CD4-positive, alpha-beta T cell (primary cell): ENCODE results near the gene HSD17B11. TPM values are rescaled to one million over a fixed set of nuclear protein-coding genes. Genes with fewer than 3 reads are reported as not detected.

Experiments
- ATAC-seq: fragments of 200-7000 bp; cut with Tn5 transposase; one replicate; pipeline ENCODE4 v1.10.0; 2022; ENCODE audit warnings: mild to moderate bottlenecking; ENCODE audit not compliant: poor library complexity
- CTCF ChIA-PET: fragments of 350-600 bp; sonication (Branson Sonifier 250); formaldehyde crosslinking; loops from one replicate; lab custom pipeline; 2021; ENCODE audit warnings: antibody characterized with exemption, inconsistent platforms; lab: Charles Lee
- POLR2A ChIA-PET: fragments of 350-600 bp; sonication (Branson Sonifier 250); formaldehyde crosslinking; loops from one replicate; lab custom pipeline; 2021; ENCODE audit warnings: antibody characterized with exemption, inconsistent platforms; lab: Charles Lee
- DNase-seq, 14 experiments: peaks; one replicate each; pipeline ENCODE4 v3.0.0-alpha.2; 2013 to 2020; ENCODE audit warnings: mixed read lengths in 2 of 14
- H3K27ac ChIP-seq, 2 donors: one replicate each; pipeline versions ENCODE4 v1.5.1 to v1.7.0; 2013; ENCODE audit warnings: low read length in 2 of 2, low read depth in 1 of 2, mild to moderate bottlenecking in 1 of 2
- H3K27me3 ChIP-seq, 2 experiments: 1 replicate in 1 of 2; 2 replicates in 1 of 2; pipeline versions ENCODE4 v1.6.1 to v1.7.0; 2013; ENCODE audit warnings: low read length in 2 of 2, control low read depth in 1 of 2, mild to moderate bottlenecking in 1 of 2, moderate library complexity in 1 of 2; ENCODE audit not compliant: insufficient read depth in 2 of 2, control insufficient read depth in 1 of 2
- H3K36me3 ChIP-seq: one replicate; pipeline ENCODE4 v1.6.1; 2013; ENCODE audit warnings: low read length, control low read depth; ENCODE audit not compliant: insufficient read depth
- H3K4me1 ChIP-seq: one replicate; pipeline ENCODE4 v1.6.1; 2013; ENCODE audit warnings: low read length, control low read depth; ENCODE audit not compliant: insufficient read depth
- H3K4me3 ChIP-seq: one replicate; pipeline ENCODE4 v1.5.1; 2013; ENCODE audit warnings: mild to moderate bottlenecking, low read length, moderate library complexity
- H3K9me3 ChIP-seq, 2 experiments: 1 replicate in 1 of 2; 2 replicates in 1 of 2; pipeline versions ENCODE4 v1.6.1 to v1.7.0; 2013; ENCODE audit warnings: low read length in 2 of 2, mild to moderate bottlenecking in 2 of 2, control low read depth in 1 of 2, moderate library complexity in 1 of 2; ENCODE audit not compliant: control insufficient read depth in 1 of 2, insufficient read depth in 1 of 2
- H3K27ac Mint-ChIP-seq: one replicate; pipeline ENCODE4 v1.8.0; 2020; ENCODE audit warnings: mixed read lengths
- H3K27me3 Mint-ChIP-seq: one replicate; pipeline ENCODE4 v1.8.0; 2021; ENCODE audit warnings: mixed read lengths
- H3K36me3 Mint-ChIP-seq: one replicate; pipeline ENCODE4 v1.8.0; 2021; ENCODE audit warnings: low read depth, mixed read lengths
- H3K4me1 Mint-ChIP-seq: one replicate; pipeline ENCODE4 v1.8.0; 2021; ENCODE audit warnings: low read depth, mixed read lengths
- H3K4me3 Mint-ChIP-seq: one replicate; pipeline ENCODE4 v1.8.0; 2020; ENCODE audit warnings: mild to moderate bottlenecking, mixed read lengths
- H3K9me3 Mint-ChIP-seq: one replicate; pipeline ENCODE4 v1.8.0; 2020; ENCODE audit warnings: mixed read lengths
- intact Hi-C, 2 experiments: fragments of 100-400 bp; cut with DNase I in 1 of 2; cut with micrococcal nuclease in 1 of 2; formaldehyde crosslinking; loops; one replicate each; pipeline versions ENCODE4 v1.15.1 to v1.9.0; 2023 to 2025; cut with DNase I, micrococcal nuclease
- total RNA-seq, 174 experiments: library from RNA in 2 of 174; stranded (reverse) in 2 of 174; gene quantifications; one replicate each; pipeline ENCODE4 v1.2.3 and lab custom pipeline; 2021 to 2026
- TF ChIP-seq, protein P1 (sequence below): fragments of 200-600 bp; IDR thresholded peaks from one replicate; pipeline ENCODE4 v1.8.0; 2022; ENCODE audit warnings: antibody characterized with exemption, mild to moderate bottlenecking

Gene HSD17B11
- total RNA-seq, 2 experiments from 2014 or later: 34.9 to 36.5 TPM

DNA sequence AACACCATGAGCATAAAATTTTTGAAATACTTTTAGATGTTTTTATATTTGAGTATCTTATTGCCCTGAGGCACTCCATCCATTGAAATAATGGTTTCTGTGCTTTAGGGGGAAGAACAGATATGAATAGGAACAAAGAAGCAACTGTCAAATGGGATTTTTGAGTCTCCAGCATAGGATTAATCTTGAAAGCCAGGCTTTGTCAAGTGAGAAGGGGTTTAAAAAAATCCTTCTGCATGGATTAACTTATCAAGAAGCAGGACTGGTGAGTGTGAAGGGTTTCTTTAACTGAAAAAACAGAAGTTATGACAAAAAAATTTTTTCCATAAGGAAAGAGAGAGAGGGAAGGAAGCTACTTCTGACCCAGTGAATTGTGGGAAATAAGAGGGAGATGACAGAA, 23.8 kb upstream of the HSD17B11 start:
- Histone ChIP-seq H3K9me3 (no peaks in the 10 kb centered on the region), H3K36me3 (no peaks in the 10 kb centered on the region), H3K27me3 (peaks cover 3 to 10% of the 10 kb centered on the region in 2 experiments), H3K4me3 (no peak overlapping the region), H3K4me1 (no peaks in the 10 kb centered on the region), H3K27ac (no peak overlapping the region)
- Mint-ChIP-seq H3K36me3 (no peaks in the 10 kb centered on the region), H3K4me3 (no peak overlapping the region), H3K4me1 (no peaks in the 10 kb centered on the region), H3K9me3 (no peaks in the 10 kb centered on the region), H3K27me3 (peaks cover 13% of the 10 kb centered on the region), H3K27ac (no peak overlapping the region)
- TF ChIP-seq, protein P1, sequence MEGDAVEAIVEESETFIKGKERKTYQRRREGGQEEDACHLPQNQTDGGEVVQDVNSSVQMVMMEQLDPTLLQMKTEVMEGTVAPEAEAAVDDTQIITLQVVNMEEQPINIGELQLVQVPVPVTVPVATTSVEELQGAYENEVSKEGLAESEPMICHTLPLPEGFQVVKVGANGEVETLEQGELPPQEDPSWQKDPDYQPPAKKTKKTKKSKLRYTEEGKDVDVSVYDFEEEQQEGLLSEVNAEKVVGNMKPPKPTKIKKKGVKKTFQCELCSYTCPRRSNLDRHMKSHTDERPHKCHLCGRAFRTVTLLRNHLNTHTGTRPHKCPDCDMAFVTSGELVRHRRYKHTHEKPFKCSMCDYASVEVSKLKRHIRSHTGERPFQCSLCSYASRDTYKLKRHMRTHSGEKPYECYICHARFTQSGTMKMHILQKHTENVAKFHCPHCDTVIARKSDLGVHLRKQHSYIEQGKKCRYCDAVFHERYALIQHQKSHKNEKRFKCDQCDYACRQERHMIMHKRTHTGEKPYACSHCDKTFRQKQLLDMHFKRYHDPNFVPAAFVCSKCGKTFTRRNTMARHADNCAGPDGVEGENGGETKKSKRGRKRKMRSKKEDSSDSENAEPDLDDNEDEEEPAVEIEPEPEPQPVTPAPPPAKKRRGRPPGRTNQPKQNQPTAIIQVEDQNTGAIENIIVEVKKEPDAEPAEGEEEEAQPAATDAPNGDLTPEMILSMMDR: no peak
- ChIA-PET CTCF (interaction anchor here (0.7 to 1.4 kb wide), 2 partner anchors 28 to 1110 kb away, joined by 3 read pairs; no protein-coding TSS in a partner anchor), POLR2A (no interaction called here)
- ATAC-seq (no peak), DNase-seq (no peak)
- intact Hi-C loops: no loop called here

DNA sequence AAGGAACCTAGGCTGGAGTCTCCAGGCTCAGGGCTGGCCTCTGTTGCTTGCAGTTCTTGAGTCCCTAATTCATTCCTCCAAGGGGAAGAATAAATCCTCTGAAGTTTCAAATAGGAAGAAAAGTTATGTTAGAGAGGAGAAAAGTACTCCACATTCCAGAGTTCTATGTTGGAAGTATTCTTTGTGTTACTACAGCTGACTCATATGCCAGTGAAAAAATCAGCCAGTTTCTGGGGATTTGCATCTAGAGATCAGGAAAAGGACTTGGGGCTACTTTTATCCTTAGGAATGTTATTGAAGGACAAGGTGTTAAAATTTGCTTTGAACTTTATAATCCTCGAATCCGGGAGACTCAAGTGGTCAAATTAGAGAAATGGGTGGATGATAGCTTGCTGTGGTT, 19.7 kb upstream of the HSD17B11 start:
- H3K27me3 Mint-ChIP-seq: peaks cover 37% of the 10 kb centered on the region
- POLR2A ChIA-PET: interaction anchor here (0.9 kb wide), 1 partner anchor 12 kb away, joined by 3 read pairs; the partner anchor contains the start of gene NUDT9

DNA sequence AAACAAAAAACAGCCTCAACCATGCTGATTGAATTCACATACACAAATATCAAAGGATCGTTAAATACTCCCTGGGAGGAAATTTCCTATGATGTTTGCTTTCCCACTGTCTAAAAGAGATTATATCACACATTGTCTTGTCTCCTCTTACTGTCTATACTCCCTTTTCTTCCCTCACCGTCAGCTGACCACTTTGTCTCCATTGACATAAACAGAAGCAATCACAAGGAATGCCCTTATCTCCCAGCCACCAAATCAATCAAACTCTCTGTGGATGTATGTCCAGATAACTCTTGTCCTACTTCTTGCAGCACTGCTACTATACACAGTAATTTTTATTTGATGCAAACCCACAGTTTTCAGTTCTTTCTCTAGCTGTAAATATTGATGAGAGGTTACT, 19.2 kb upstream of the HSD17B11 start:
- CTCF ChIA-PET: no interaction called here
- H3K4me1 Mint-ChIP-seq: peaks cover 17% of the 10 kb centered on the region
- peaks cover 37% of the 10 kb centered on the region for H3K27me3 Mint-ChIP-seq

More for the DNA sequence above, 19.7 kb upstream of the HSD17B11 start:
- ATAC-seq (no peak), DNase-seq (no peak)
- Mint-ChIP-seq H3K4me1 (peaks cover 17% of the 10 kb centered on the region), H3K36me3 (no peaks in the 10 kb centered on the region), H3K9me3 (no peaks in the 10 kb centered on the region), H3K4me3 (no peak overlapping the region), H3K27ac (no peak overlapping the region)
- Histone ChIP-seq H3K4me1 (peaks cover 2% of the 10 kb centered on the region), H3K36me3 (no peaks in the 10 kb centered on the region), H3K9me3 (no peaks in the 10 kb centered on the region), H3K27ac (no peak overlapping the region), H3K4me3 (no peak overlapping the region), H3K27me3 (peaks cover 3 to 10% of the 10 kb centered on the region in 2 experiments)
- intact Hi-C loops: no loop called here
- CTCF ChIA-PET: no interaction called here
- TF ChIP-seq, protein P1: no peak

More for the DNA sequence above, 19.2 kb upstream of the HSD17B11 start:
- H3K27ac ChIP-seq: no peak overlapping the region
- H3K4me3 Mint-ChIP-seq: no peak overlapping the region
- no peaks in the 10 kb centered on the region for H3K9me3 Mint-ChIP-seq
- TF ChIP-seq, protein P1: no peak
- H3K9me3 ChIP-seq: no peaks in the 10 kb centered on the region
- H3K36me3 ChIP-seq: no peaks in the 10 kb centered on the region
- no peak for DNase-seq
- H3K27ac Mint-ChIP-seq: no peak overlapping the region
- no peak for ATAC-seq
- no peaks in the 10 kb centered on the region for H3K36me3 Mint-ChIP-seq
- H3K27me3 ChIP-seq: peaks cover 3 to 10% of the 10 kb centered on the region in 2 experiments
- intact Hi-C loops: no loop called here
- POLR2A ChIA-PET: no interaction called here
- H3K4me3 ChIP-seq: no peak overlapping the region
- peaks cover 2% of the 10 kb centered on the region for H3K4me1 ChIP-seq
